ENCODE data around the gene CRACDL.

CRACDL gene

GRCh38 chr2:98777710-98778109 is 158.3 kb downstream of the CRACDL start:
- H3K27ac ChIP-seq (ENCODE audit: low read length): no peak overlapping the region
- H3K4me3 ChIP-seq (ENCODE audit: low read length): no peak overlapping the region
- H3K36me3 ChIP-seq (ENCODE audit: control insufficient read depth, insufficient read depth, low read length): no peaks in the 10 kb centered on the region
- H3K4me1 ChIP-seq (ENCODE audit: control insufficient read depth, insufficient read depth, low read length): peaks cover 4% of the 10 kb centered on the region; the same call in 1 of the 2 replicates
- H3K27me3 ChIP-seq (ENCODE audit: control insufficient read depth, insufficient read depth, low read length): no peaks in the 10 kb centered on the region
- no peak for DNase-seq (ENCODE audit: low read depth, low spot score)
- no CpG with 5 or more reads among the region's 1 CpG for WGBS (ENCODE audit: insufficient coverage, insufficient read length)
- no peaks in the 10 kb centered on the region for H3K9me3 ChIP-seq (ENCODE audit: control insufficient read depth, insufficient read depth, low read length)

GRCh38 chr2:98777076-98777475 is 158.9 kb downstream of the CRACDL start:
- Histone ChIP-seq H3K9me3 (ENCODE audit: control insufficient read depth, insufficient read depth, low read length) (no peaks in the 10 kb centered on the region), H3K4me1 (ENCODE audit: control insufficient read depth, insufficient read depth, low read length) (peaks cover 4% of the 10 kb centered on the region; the same call in 1 of the 2 replicates), H3K4me3 (ENCODE audit: low read length) (no peak overlapping the region), H3K27ac (ENCODE audit: low read length) (no peak overlapping the region), H3K27me3 (ENCODE audit: control insufficient read depth, insufficient read depth, low read length) (no peaks in the 10 kb centered on the region), H3K36me3 (ENCODE audit: control insufficient read depth, insufficient read depth, low read length) (no peaks in the 10 kb centered on the region)
- WGBS (ENCODE audit: insufficient coverage, insufficient read length): no CpG with 5 or more reads among the region's 6 CpGs
- DNase-seq (ENCODE audit: low read depth, low spot score): no peak

GRCh38 chr2:98776136-98776535 is 159.9 kb downstream of the CRACDL start:
- Histone ChIP-seq H3K4me3 (ENCODE audit: low read length) (no peak overlapping the region), H3K36me3 (ENCODE audit: control insufficient read depth, insufficient read depth, low read length) (no peaks in the 10 kb centered on the region), H3K4me1 (ENCODE audit: control insufficient read depth, insufficient read depth, low read length) (peaks cover 4% of the 10 kb centered on the region; the same call in 1 of the 2 replicates), H3K9me3 (ENCODE audit: control insufficient read depth, insufficient read depth, low read length) (no peaks in the 10 kb centered on the region), H3K27ac (ENCODE audit: low read length) (no peak overlapping the region), H3K27me3 (ENCODE audit: control insufficient read depth, insufficient read depth, low read length) (no peaks in the 10 kb centered on the region)
- no peak for DNase-seq (ENCODE audit: low read depth, low spot score)
- no CpG with 5 or more reads among the region's 1 CpG for WGBS (ENCODE audit: insufficient coverage, insufficient read length)

GRCh38 chr2:98775146-98775986 is 160.7 kb downstream of the CRACDL start:
- H3K27ac ChIP-seq (ENCODE audit: low read length): no peak overlapping the region
- no peaks in the 10 kb centered on the region for H3K9me3 ChIP-seq (ENCODE audit: control insufficient read depth, insufficient read depth, low read length)
- no peaks in the 10 kb centered on the region for H3K36me3 ChIP-seq (ENCODE audit: control insufficient read depth, insufficient read depth, low read length)
- no peak for DNase-seq (ENCODE audit: low read depth, low spot score)
- no peaks in the 10 kb centered on the region for H3K27me3 ChIP-seq (ENCODE audit: control insufficient read depth, insufficient read depth, low read length)
- no peak overlapping the region for H3K4me3 ChIP-seq (ENCODE audit: low read length)
- peaks cover 4% of the 10 kb centered on the region; the same call in 1 of the 2 replicates for H3K4me1 ChIP-seq (ENCODE audit: control insufficient read depth, insufficient read depth, low read length)
- WGBS (ENCODE audit: insufficient coverage, insufficient read length): no CpG with 5 or more reads among the region's 20 CpGs

- Histone ChIP-seq H3K36me3 (ENCODE audit: control insufficient read depth, insufficient read depth, low read length) (no peaks in the 10 kb centered on the region), H3K27me3 (ENCODE audit: control insufficient read depth, insufficient read depth, low read length) (no peaks in the 10 kb centered on the region), H3K4me1 (ENCODE audit: control insufficient read depth, insufficient read depth, low read length) (peaks cover 4% of the 10 kb centered on the region; the same call in 1 of the 2 replicates), H3K9me3 (ENCODE audit: control insufficient read depth, insufficient read depth, low read length) (no peaks in the 10 kb centered on the region), H3K27ac (ENCODE audit: low read length) (no peak overlapping the region), H3K4me3 (ENCODE audit: low read length) (no peak overlapping the region)
- DNase-seq (ENCODE audit: low read depth, low spot score): no peak
- WGBS (ENCODE audit: insufficient coverage, insufficient read length): no CpG with 5 or more reads among the region's 4 CpGs
Observed at GRCh38 chr2:98773907-98774306, 162.1 kb downstream of the CRACDL start.

- peaks cover 4% of the 10 kb centered on the region; the same call in 1 of the 2 replicates for H3K4me1 ChIP-seq (ENCODE audit: control insufficient read depth, insufficient read depth, low read length)
- no CpG with 5 or more reads among the region's 5 CpGs for WGBS (ENCODE audit: insufficient coverage, insufficient read length)
Observed at GRCh38 chr2:98773169-98773568, 162.9 kb downstream of the CRACDL start.

GRCh38 chr2:98772536-98772935 is 163.5 kb downstream of the CRACDL start:
- Histone ChIP-seq H3K4me3 (ENCODE audit: low read length) (no peak overlapping the region), H3K4me1 (ENCODE audit: control insufficient read depth, insufficient read depth, low read length) (peaks cover 4% of the 10 kb centered on the region; the same call in 1 of the 2 replicates), H3K27me3 (ENCODE audit: control insufficient read depth, insufficient read depth, low read length) (no peaks in the 10 kb centered on the region), H3K27ac (ENCODE audit: low read length) (no peak overlapping the region), H3K9me3 (ENCODE audit: control insufficient read depth, insufficient read depth, low read length) (no peaks in the 10 kb centered on the region), H3K36me3 (ENCODE audit: control insufficient read depth, insufficient read depth, low read length) (no peaks in the 10 kb centered on the region)
- WGBS (ENCODE audit: insufficient coverage, insufficient read length): no CpG with 5 or more reads among the region's 8 CpGs
- no peak for DNase-seq (ENCODE audit: low read depth, low spot score)

More at GRCh38 chr2:98773169-98773568, 162.9 kb downstream of the CRACDL start:
- Histone ChIP-seq H3K27me3 (ENCODE audit: control insufficient read depth, insufficient read depth, low read length) (no peaks in the 10 kb centered on the region), H3K36me3 (ENCODE audit: control insufficient read depth, insufficient read depth, low read length) (no peaks in the 10 kb centered on the region), H3K4me3 (ENCODE audit: low read length) (no peak overlapping the region), H3K9me3 (ENCODE audit: control insufficient read depth, insufficient read depth, low read length) (no peaks in the 10 kb centered on the region), H3K27ac (ENCODE audit: low read length) (no peak overlapping the region)
- DNase-seq (ENCODE audit: low read depth, low spot score): no peak

GRCh38 chr2:98771721-98772524 is 164.1 kb downstream of the CRACDL start:
- no peak for DNase-seq (ENCODE audit: low read depth, low spot score)
- Histone ChIP-seq H3K4me3 (ENCODE audit: low read length) (no peak overlapping the region), H3K36me3 (ENCODE audit: control insufficient read depth, insufficient read depth, low read length) (no peaks in the 10 kb centered on the region), H3K9me3 (ENCODE audit: control insufficient read depth, insufficient read depth, low read length) (no peaks in the 10 kb centered on the region), H3K4me1 (ENCODE audit: control insufficient read depth, insufficient read depth, low read length) (peaks cover 4% of the 10 kb centered on the region; the same call in 1 of the 2 replicates), H3K27ac (ENCODE audit: low read length) (no peak overlapping the region), H3K27me3 (ENCODE audit: control insufficient read depth, insufficient read depth, low read length) (no peaks in the 10 kb centered on the region)
- no CpG with 5 or more reads among the region's 17 CpGs for WGBS (ENCODE audit: insufficient coverage, insufficient read length)

- Histone ChIP-seq H3K27ac (ENCODE audit: low read length) (no peak overlapping the region), H3K36me3 (ENCODE audit: control insufficient read depth, insufficient read depth, low read length) (no peaks in the 10 kb centered on the region), H3K27me3 (ENCODE audit: control insufficient read depth, insufficient read depth, low read length) (no peaks in the 10 kb centered on the region), H3K4me3 (ENCODE audit: low read length) (no peak overlapping the region), H3K9me3 (ENCODE audit: control insufficient read depth, insufficient read depth, low read length) (no peaks in the 10 kb centered on the region), H3K4me1 (ENCODE audit: control insufficient read depth, insufficient read depth, low read length) (peaks cover 4% of the 10 kb centered on the region; the same call in 1 of the 2 replicates)
- no CpG with 5 or more reads among the region's 2 CpGs for WGBS (ENCODE audit: insufficient coverage, insufficient read length)
- no peak for DNase-seq (ENCODE audit: low read depth, low spot score)
Observed at GRCh38 chr2:98771264-98771663, 164.8 kb downstream of the CRACDL start.

GRCh38 chr2:98769784-98770183 is 166.2 kb downstream of the CRACDL start:
- no peaks in the 10 kb centered on the region for H3K9me3 ChIP-seq (ENCODE audit: control insufficient read depth, insufficient read depth, low read length)
- H3K4me3 ChIP-seq (ENCODE audit: low read length): no peak overlapping the region
- H3K4me1 ChIP-seq (ENCODE audit: control insufficient read depth, insufficient read depth, low read length): peaks cover 4% of the 10 kb centered on the region; the same call in 1 of the 2 replicates
- H3K36me3 ChIP-seq (ENCODE audit: control insufficient read depth, insufficient read depth, low read length): no peaks in the 10 kb centered on the region
- no peak for DNase-seq (ENCODE audit: low read depth, low spot score)
- WGBS (ENCODE audit: insufficient coverage, insufficient read length): no CpG with 5 or more reads among the region's 14 CpGs
- H3K27ac ChIP-seq (ENCODE audit: low read length): no peak overlapping the region
- no peaks in the 10 kb centered on the region for H3K27me3 ChIP-seq (ENCODE audit: control insufficient read depth, insufficient read depth, low read length)

All from iPS DF 6.9 (cell line).